ENCODE results near the gene RPP14.

Gene RPP14

GRCh38 chr3:58298190-58298589 lies 7.9 kb upstream of the RPP14 start:
- ChIA-PET POLR2A (interaction anchor here (0.5 to 0.6 kb wide), 2 partner anchors 12 to 583 kb away, joined by 3 to 5 read pairs; no protein-coding TSS in a partner anchor), CTCF (interaction anchor here (6.1 kb wide), 1 partner anchor 111 kb away, joined by 55 read pairs; no protein-coding TSS in a partner anchor)
- no peak overlapping the region for H3K27ac ChIP-seq (ENCODE audit: extremely low read depth, low read depth, low read length)
- no peak for TF ChIP-seq ZNF184 (tag by site-specific recombination; IDR thresholded peaks at IDR 0.05)
- TF ChIP-seq, protein P1, sequence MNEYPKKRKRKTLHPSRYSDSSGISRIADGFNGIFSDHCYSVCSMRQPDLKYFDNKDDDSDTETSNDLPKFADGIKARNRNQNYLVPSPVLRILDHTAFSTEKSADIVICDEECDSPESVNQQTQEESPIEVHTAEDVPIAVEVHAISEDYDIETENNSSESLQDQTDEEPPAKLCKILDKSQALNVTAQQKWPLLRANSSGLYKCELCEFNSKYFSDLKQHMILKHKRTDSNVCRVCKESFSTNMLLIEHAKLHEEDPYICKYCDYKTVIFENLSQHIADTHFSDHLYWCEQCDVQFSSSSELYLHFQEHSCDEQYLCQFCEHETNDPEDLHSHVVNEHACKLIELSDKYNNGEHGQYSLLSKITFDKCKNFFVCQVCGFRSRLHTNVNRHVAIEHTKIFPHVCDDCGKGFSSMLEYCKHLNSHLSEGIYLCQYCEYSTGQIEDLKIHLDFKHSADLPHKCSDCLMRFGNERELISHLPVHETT (tag by site-specific recombination; IDR thresholded peaks at IDR 0.05), result no peak
- no peaks in the 10 kb centered on the region for H3K4me1 ChIP-seq (ENCODE audit: control insufficient read depth, insufficient read depth, low read length)
- no peaks in the 10 kb centered on the region; a peak in 1 of 3 replicates for H3K36me3 ChIP-seq (ENCODE audit: control insufficient read depth in 2 of 2, insufficient read depth in 1 of 2, low read length in 2 of 2)
- H3K9me3 ChIP-seq (ENCODE audit: control insufficient read depth, insufficient read depth, low read depth, low read length), result no peaks in the 10 kb centered on the region
- H3K4me3 ChIP-seq (ENCODE audit: low read depth, low read length), result no peak overlapping the region

DNA sequence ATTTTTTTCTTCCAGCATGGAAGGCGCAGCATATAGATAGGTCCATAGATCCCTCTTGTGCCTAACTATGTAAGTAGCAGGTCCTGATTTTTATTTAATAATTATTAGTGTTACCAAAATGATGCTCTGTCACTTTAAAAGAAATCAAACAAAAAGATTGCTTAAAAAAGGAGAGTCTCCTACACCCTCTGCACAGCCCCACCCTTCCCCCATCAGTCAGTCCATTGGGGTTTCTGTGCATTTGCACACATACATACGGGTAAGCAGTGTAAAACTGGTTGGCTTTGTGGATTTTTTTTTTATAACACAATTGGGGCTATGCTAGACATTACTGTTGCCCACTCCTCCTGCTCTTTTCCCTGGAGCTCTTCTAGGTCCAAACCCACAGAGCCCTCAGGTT lies 7.0 kb upstream of the RPP14 start:
- H3K4me1 ChIP-seq (ENCODE audit: control insufficient read depth, insufficient read depth, low read length), result no peaks in the 10 kb centered on the region
- H3K4me3 ChIP-seq (ENCODE audit: low read depth, low read length), result no peak overlapping the region
- ChIA-PET CTCF (interaction anchor here (0.6 to 6.1 kb wide), 4 partner anchors 7 to 112 kb away, joined by 3 to 55 read pairs (median 6); no protein-coding TSS in a partner anchor), POLR2A (no interaction called here)
- H3K36me3 ChIP-seq (ENCODE audit: control insufficient read depth in 2 of 2, insufficient read depth in 1 of 2, low read length in 2 of 2), result no peaks in the 10 kb centered on the region; a peak in 1 of 3 replicates
- H3K27ac ChIP-seq (ENCODE audit: extremely low read depth, low read depth, low read length), result no peak overlapping the region
- TF ChIP-seq ZNF596 (tag by site-specific recombination; IDR thresholded peaks at IDR 0.05), result no peak
- TF ChIP-seq, protein P2, sequence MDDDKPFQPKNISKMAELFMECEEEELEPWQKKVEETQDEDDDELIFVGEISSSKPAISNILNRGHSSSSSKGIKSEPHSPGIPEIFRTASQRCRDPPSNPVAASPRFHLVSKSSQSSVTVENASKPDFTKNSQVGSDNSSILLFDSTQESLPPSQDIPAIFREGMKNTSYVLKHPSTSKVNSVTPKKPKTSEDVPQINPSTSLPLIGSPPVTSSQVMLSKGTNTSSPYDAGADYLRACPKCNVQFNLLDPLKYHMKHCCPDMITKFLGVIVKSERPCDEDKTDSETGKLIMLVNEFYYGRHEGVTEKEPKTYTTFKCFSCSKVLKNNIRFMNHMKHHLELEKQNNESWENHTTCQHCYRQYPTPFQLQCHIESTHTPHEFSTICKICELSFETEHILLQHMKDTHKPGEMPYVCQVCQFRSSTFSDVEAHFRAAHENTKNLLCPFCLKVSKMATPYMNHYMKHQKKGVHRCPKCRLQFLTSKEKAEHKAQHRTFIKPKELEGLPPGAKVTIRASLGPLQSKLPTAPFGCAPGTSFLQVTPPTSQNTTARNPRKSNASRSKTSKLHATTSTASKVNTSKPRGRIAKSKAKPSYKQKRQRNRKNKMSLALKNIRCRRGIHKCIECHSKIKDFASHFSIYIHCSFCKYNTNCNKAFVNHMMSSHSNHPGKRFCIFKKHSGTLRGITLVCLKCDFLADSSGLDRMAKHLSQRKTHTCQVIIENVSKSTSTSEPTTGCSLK (tag by site-specific recombination; IDR thresholded peaks at IDR 0.05), result no peak
- TF ChIP-seq REST (tag by site-specific recombination; IDR thresholded peaks at IDR 0.05), result no peak
- H3K9me3 ChIP-seq (ENCODE audit: control insufficient read depth, insufficient read depth, low read depth, low read length), result no peaks in the 10 kb centered on the region

DNA sequence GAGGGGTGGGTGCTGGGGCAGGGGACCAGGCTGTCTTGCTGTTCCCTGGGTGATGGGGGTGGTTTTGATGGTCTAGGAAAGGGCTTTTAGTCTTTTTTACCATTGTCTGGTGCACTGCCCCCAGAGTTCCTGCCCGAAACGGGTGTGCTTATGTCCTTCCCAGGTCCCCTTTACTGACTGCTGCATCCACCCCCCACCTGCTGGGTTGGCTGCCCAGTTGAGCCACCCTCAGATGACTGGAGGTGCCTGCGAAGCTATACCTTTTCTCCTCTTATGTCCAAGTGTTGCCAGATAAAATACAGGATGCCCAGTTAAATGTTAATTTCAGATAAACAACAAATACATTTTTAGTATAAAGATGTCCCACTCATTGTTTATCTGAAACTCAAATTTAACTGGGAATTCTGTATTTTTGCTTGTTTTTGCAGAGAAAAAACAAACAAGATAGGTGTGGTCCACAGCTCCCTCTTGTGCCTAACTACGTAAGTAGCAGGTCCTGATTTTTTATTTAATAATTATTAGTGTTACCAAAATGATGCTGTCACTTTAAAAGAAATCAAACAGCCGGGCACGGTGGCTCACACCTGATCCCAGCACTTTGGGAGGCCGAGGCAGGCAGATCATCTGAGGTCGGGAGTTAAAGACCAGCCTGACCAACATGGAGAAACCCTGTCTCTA lies 6.1 kb upstream of the RPP14 start:
- Histone ChIP-seq H3K4me3 (ENCODE audit: low read depth, low read length) (no peak overlapping the region), H3K36me3 (ENCODE audit: control insufficient read depth in 2 of 2, insufficient read depth in 1 of 2, low read length in 2 of 2) (no peaks in the 10 kb centered on the region; a peak in 1 of 3 replicates), H3K27ac (ENCODE audit: extremely low read depth, low read depth, low read length) (no peak overlapping the region), H3K4me1 (ENCODE audit: control insufficient read depth, insufficient read depth, low read length) (no peaks in the 10 kb centered on the region), H3K9me3 (ENCODE audit: control insufficient read depth, insufficient read depth, low read depth, low read length) (no peaks in the 10 kb centered on the region)
- TF ChIP-seq ZNF2 (tag by site-specific recombination; IDR thresholded peaks at IDR 0.05) (peak; percentile 76), ZNF654 (tag by site-specific recombination; IDR thresholded peaks at IDR 0.05; ENCODE audit: low read depth) (peak; percentile 60), ZNF18 (tag by site-specific recombination; IDR thresholded peaks at IDR 0.05) (no peak), ZNF626 (tag by site-specific recombination; IDR thresholded peaks at IDR 0.05) (no peak), ZNF248 (tag by site-specific recombination; IDR thresholded peaks at IDR 0.05) (no peak), ZBTB17 (tag by site-specific recombination; IDR thresholded peaks at IDR 0.05) (no peak), ZNF112 (tag by site-specific recombination; IDR thresholded peaks at IDR 0.05) (no peak), ZNF341 (tag by site-specific recombination; IDR thresholded peaks at IDR 0.05; ENCODE audit: low read depth) (no peak)
- POLR2A ChIA-PET, result no interaction called here
- CTCF ChIA-PET, result interaction anchor here (0.5 to 6.1 kb wide), 15 partner anchors 8 to 283 kb away, joined by 3 to 55 read pairs (median 4); partner anchors contain the start of gene ABHD6

All from HEK293 (cell line).